BLaER1 treated with 17β-estradiol and CSF1 and Interleukin-3, amounts not matched to agents 10 nM and 100 nM (cell line): Measurements from ENCODE around the gene NAV2.
A peak's percentile ranks its signal among the peaks of the same experiment; 100 is the strongest.

ENCODE experiments used
- H3K27ac ChIP-seq, 11 experiments: shearing (Covaris generic); formaldehyde crosslinking; 2 replicates each; pipeline ENCODE4 v1.8.1; 2022
- H3K27me3 ChIP-seq, 11 experiments: shearing (Covaris generic); formaldehyde crosslinking; 2 replicates each; pipeline ENCODE4 v1.8.1; 2022
- H3K36me3 ChIP-seq, 11 experiments: shearing (Covaris generic); formaldehyde crosslinking; 2 replicates each; pipeline ENCODE4 v1.8.1; 2022
- H3K4me1 ChIP-seq, 10 experiments: shearing (Covaris generic); formaldehyde crosslinking; 2 replicates each; pipeline ENCODE4 v1.8.1; 2022
- H3K4me2 ChIP-seq, 11 experiments: shearing (Covaris generic); formaldehyde crosslinking; 2 replicates each; pipeline ENCODE4 v1.8.1; 2022
- H3K4me3 ChIP-seq, 10 experiments: shearing (Covaris generic); formaldehyde crosslinking; 2 replicates each; pipeline ENCODE4 v1.8.1; 2022
- H3K9ac ChIP-seq, 11 experiments: shearing (Covaris generic); formaldehyde crosslinking; 2 replicates each; pipeline ENCODE4 v1.8.1; 2022
- H3K9me3 ChIP-seq, 11 experiments: shearing (Covaris generic); formaldehyde crosslinking; replicated peaks in 1 of 11; 2 replicates each; pipeline ENCODE4 v1.8.1; 2022
- H4K20me1 ChIP-seq, 11 experiments: shearing (Covaris generic); formaldehyde crosslinking; 2 replicates each; pipeline ENCODE4 v1.8.1; 2022
- Cebpa-rat ChIP-seq, 11 experiments: shearing (Covaris generic); IDR thresholded peaks; 2 replicates each; pipeline ENCODE4 v1.8.1; 2022

NAV2 gene

GRCh38 chr11:19713196-19714021 is 772 bp downstream of the NAV2 start:
- H3K9me3 ChIP-seq = no peaks in the 10 kb centered on the region; a peak in 1 of 22 replicates
- H3K36me3 ChIP-seq = no peaks in the 10 kb centered on the region
- TF ChIP-seq Cebpa-rat (IDR thresholded peaks at IDR 0.05) = no peak
- peaks cover 13 to 40% (median 26%) of the 10 kb centered on the region in 10 experiments for H3K4me1 ChIP-seq
- H4K20me1 ChIP-seq = peaks cover 0 to 23% (median 11%) of the 10 kb centered on the region in 11 experiments; a peak in 10 of 22 replicates
- peak overlapping the region; percentile 58 to 75 (median 66) for H3K4me3 ChIP-seq
- H3K4me2 ChIP-seq = peak overlapping the region; percentile 96 to 100 (median 99)
- H3K27ac ChIP-seq = no peak overlapping the region
- H3K27me3 ChIP-seq = peaks cover 35 to 50% (median 42%) of the 10 kb centered on the region in 11 experiments
- H3K9ac ChIP-seq = peak overlapping the region; percentile 77 to 89 (median 81); a peak in 21 of 22 replicates

- no peak for TF ChIP-seq Cebpa-rat (IDR thresholded peaks at IDR 0.05)
- H3K27me3 ChIP-seq = peaks cover 35 to 50% (median 42%) of the 10 kb centered on the region in 11 experiments
- peak overlapping the region in 8 of 11 experiments; percentile 97 to 100 (median 99); a peak in 11 of 22 replicates for H3K4me2 ChIP-seq
- H3K27ac ChIP-seq = no peak overlapping the region
- peak overlapping the region in 2 of 10 experiments; percentile 72 to 75; a peak in 1 of 20 replicates for H3K4me3 ChIP-seq
- peaks cover 13 to 44% (median 27%) of the 10 kb centered on the region in 10 experiments for H3K4me1 ChIP-seq
- H3K9me3 ChIP-seq = no peaks in the 10 kb centered on the region; a peak in 1 of 22 replicates
- H4K20me1 ChIP-seq = peaks cover 0 to 23% (median 11%) of the 10 kb centered on the region in 11 experiments; a peak in 10 of 22 replicates
- no peak overlapping the region for H3K9ac ChIP-seq
- no peaks in the 10 kb centered on the region for H3K36me3 ChIP-seq
Observed at GRCh38 chr11:19714022-19714386, 1.4 kb downstream of the NAV2 start.

- peaks cover 0 to 23% (median 11%) of the 10 kb centered on the region in 11 experiments; a peak in 10 of 22 replicates for H4K20me1 ChIP-seq
- H3K36me3 ChIP-seq = no peaks in the 10 kb centered on the region
- H3K4me2 ChIP-seq = peak overlapping the region in 3 of 11 experiments; percentile 98 to 100 (median 100); a peak in 2 of 22 replicates
- no peak overlapping the region for H3K27ac ChIP-seq
- peaks cover 13 to 44% (median 27%) of the 10 kb centered on the region in 10 experiments for H3K4me1 ChIP-seq
- no peaks in the 10 kb centered on the region; a peak in 1 of 22 replicates for H3K9me3 ChIP-seq
- TF ChIP-seq Cebpa-rat (IDR thresholded peaks at IDR 0.05) = no peak
- no peak overlapping the region for H3K9ac ChIP-seq
- H3K27me3 ChIP-seq = peaks cover 35 to 50% (median 42%) of the 10 kb centered on the region in 11 experiments
- no peak overlapping the region for H3K4me3 ChIP-seq
Observed at GRCh38 chr11:19714387-19715363, 2.0 kb downstream of the NAV2 start.

- no peak for TF ChIP-seq Cebpa-rat (IDR thresholded peaks at IDR 0.05)
- Histone ChIP-seq H3K9me3 (no peaks in the 10 kb centered on the region; a peak in 1 of 22 replicates), H3K4me3 (no peak overlapping the region), H3K4me2 (no peak overlapping the region), H3K27me3 (peaks cover 35 to 50% (median 41%) of the 10 kb centered on the region in 11 experiments), H3K36me3 (no peaks in the 10 kb centered on the region), H3K4me1 (peaks cover 13 to 44% (median 27%) of the 10 kb centered on the region in 10 experiments), H3K9ac (no peak overlapping the region), H3K27ac (no peak overlapping the region), H4K20me1 (peaks cover 0 to 23% (median 11%) of the 10 kb centered on the region in 11 experiments; a peak in 10 of 22 replicates)
Observed at GRCh38 chr11:19715373-19715772, 2.7 kb downstream of the NAV2 start.

- Histone ChIP-seq H3K36me3 (no peaks in the 10 kb centered on the region), H3K4me2 (peak overlapping the region in 3 of 11 experiments; percentile 34 to 39 (median 37); a peak in 6 of 22 replicates), H3K9ac (no peak overlapping the region), H4K20me1 (peaks cover 0 to 23% (median 10%) of the 10 kb centered on the region in 11 experiments; a peak in 10 of 22 replicates), H3K27ac (no peak overlapping the region), H3K4me3 (no peak overlapping the region), H3K9me3 (no peaks in the 10 kb centered on the region; a peak in 1 of 22 replicates), H3K4me1 (peaks cover 8 to 31% (median 16%) of the 10 kb centered on the region in 10 experiments; a peak in 18 of 20 replicates), H3K27me3 (peaks cover 30 to 36% (median 34%) of the 10 kb centered on the region in 11 experiments)
- TF ChIP-seq Cebpa-rat (IDR thresholded peaks at IDR 0.05) = no peak
Observed at GRCh38 chr11:19718051-19718450, 5.4 kb downstream of the NAV2 start.

GRCh38 chr11:19718951-19719350 is 6.3 kb downstream of the NAV2 start:
- 0 out of 22 replicates have a peak overlapping the region, but pooled peaks of 1 of the 11 experiments have one; percentile 34 for H3K4me2 ChIP-seq
- H3K27ac ChIP-seq = no peak overlapping the region
- H3K27me3 ChIP-seq = peaks cover 21 to 27% (median 25%) of the 10 kb centered on the region in 11 experiments
- H4K20me1 ChIP-seq = peaks cover 0 to 14% (median 1%) of the 10 kb centered on the region in 11 experiments; a peak in 6 of 22 replicates
- TF ChIP-seq Cebpa-rat (IDR thresholded peaks at IDR 0.05) = no peak
- H3K9ac ChIP-seq = no peak overlapping the region
- no peak overlapping the region for H3K4me3 ChIP-seq
- H3K9me3 ChIP-seq = no peaks in the 10 kb centered on the region; a peak in 1 of 22 replicates
- H3K36me3 ChIP-seq = no peaks in the 10 kb centered on the region
- peaks cover 10 to 31% (median 16%) of the 10 kb centered on the region in 10 experiments; a peak in 18 of 20 replicates for H3K4me1 ChIP-seq

- H3K9me3 ChIP-seq = no peaks in the 10 kb centered on the region
- no peak for TF ChIP-seq Cebpa-rat (IDR thresholded peaks at IDR 0.05)
- H3K36me3 ChIP-seq = no peaks in the 10 kb centered on the region
- peaks cover 7 to 29% (median 14%) of the 10 kb centered on the region in 10 experiments; a peak in 18 of 20 replicates for H3K4me1 ChIP-seq
- peaks cover 0 to 4% (median 0%) of the 10 kb centered on the region in 11 experiments; a peak in 1 of 22 replicates for H4K20me1 ChIP-seq
- no peak overlapping the region for H3K4me3 ChIP-seq
- H3K27me3 ChIP-seq = peaks cover 11 to 17% (median 15%) of the 10 kb centered on the region in 11 experiments
- H3K27ac ChIP-seq = no peak overlapping the region
- no peak overlapping the region for H3K4me2 ChIP-seq
- H3K9ac ChIP-seq = no peak overlapping the region
Observed at GRCh38 chr11:19719960-19720359, 7.3 kb downstream of the NAV2 start.

GRCh38 chr11:19721176-19721575 is 8.5 kb downstream of the NAV2 start:
- Histone ChIP-seq H3K27me3 (peaks cover 0 to 5% (median 4%) of the 10 kb centered on the region in 11 experiments; a peak in 14 of 22 replicates), H3K4me2 (no peak overlapping the region), H3K4me1 (peaks cover 7 to 29% (median 14%) of the 10 kb centered on the region in 10 experiments; a peak in 18 of 20 replicates), H3K4me3 (no peak overlapping the region), H3K9ac (no peak overlapping the region), H3K9me3 (no peaks in the 10 kb centered on the region), H3K27ac (no peak overlapping the region), H4K20me1 (no peaks in the 10 kb centered on the region), H3K36me3 (no peaks in the 10 kb centered on the region)
- TF ChIP-seq Cebpa-rat (IDR thresholded peaks at IDR 0.05) = no peak
